DOHH2 (cell line): ENCODE measurements around the gene PTPN7.

ENCODE experiments used
- H3F3A ChIP-seq: fragments of 200-600 bp; sonication (generic), shearing (Covaris generic); 2 replicates; pipeline ENCODE4 v1.6.0; 2016; ENCODE audit warnings: antibody characterized with exemption, mild to moderate bottlenecking; ENCODE audit not compliant: control insufficient read depth, insufficient read depth
- H3K27ac ChIP-seq: fragments of 200-600 bp; sonication (generic); 2 replicates; pipeline ENCODE4 v1.5.1; 2014; ENCODE audit warnings: low read depth, mild to moderate bottlenecking, low read length, moderate library complexity
- H3K27me3 ChIP-seq: fragments of 200-600 bp; sonication (generic); 2 replicates; pipeline ENCODE4 v1.6.1; 2014; ENCODE audit warnings: mild to moderate bottlenecking, low read length, mixed read lengths; ENCODE audit not compliant: control insufficient read depth
- H3K36me3 ChIP-seq: fragments of 200-600 bp; sonication (generic); 2 replicates; pipeline ENCODE4 v1.6.1; 2014; ENCODE audit warnings: mild to moderate bottlenecking, low read length, moderate library complexity, mixed read lengths; ENCODE audit not compliant: control insufficient read depth
- H3K4me1 ChIP-seq: fragments of 200-600 bp; sonication (generic); 2 replicates; pipeline ENCODE4 v1.6.1; 2014; ENCODE audit warnings: mild to moderate bottlenecking, low read length, mixed read lengths; ENCODE audit not compliant: control insufficient read depth
- H3K4me2 ChIP-seq: fragments of 200-600 bp; sonication (generic); 2 replicates; pipeline ENCODE4 v1.6.0; 2014; ENCODE audit warnings: mild to moderate bottlenecking, low read length, moderate library complexity
- H3K4me3 ChIP-seq: fragments of 200-600 bp; sonication (generic); 2 replicates; pipeline ENCODE4 v1.5.1; 2014; ENCODE audit warnings: mild to moderate bottlenecking, low read length, mixed read lengths
- H3K79me2 ChIP-seq: fragments of 200-600 bp; sonication (generic); 2 replicates; pipeline ENCODE4 v1.6.1; 2014; ENCODE audit warnings: mild to moderate bottlenecking, low read length, mixed read lengths; ENCODE audit not compliant: control insufficient read depth
- H3K9me2 ChIP-seq: fragments of 200-600 bp; sonication (generic); replicated peaks from 2 replicates; pipeline ENCODE4 v1.6.1; 2014; ENCODE audit warnings: mild to moderate bottlenecking, low read length, mixed read lengths; ENCODE audit not compliant: control insufficient read depth
- H3K9me3 ChIP-seq: fragments of 200-600 bp; sonication (generic); 2 replicates; pipeline ENCODE4 v1.6.1; 2014; ENCODE audit warnings: antibody characterized with exemption, low read length, mixed read lengths; ENCODE audit not compliant: control insufficient read depth, insufficient read depth
- H4K20me1 ChIP-seq: fragments of 200-600 bp; sonication (generic); 2 replicates; pipeline ENCODE4 v1.6.0; 2014; ENCODE audit warnings: low read depth, mild to moderate bottlenecking, antibody characterized with exemption, low read length, moderate library complexity; ENCODE audit not compliant: control insufficient read depth, insufficient read depth
- CTCF ChIP-seq: fragments of 200-600 bp; sonication (generic); IDR thresholded peaks from one replicate; pipeline ENCODE4 v1.5.1; 2014; ENCODE audit warnings: antibody characterized with exemption, mild to moderate bottlenecking, low read depth, low read length; ENCODE audit not compliant: poor library complexity, severe bottlenecking
- EZH2phosphoT487 ChIP-seq: fragments of 200-600 bp; sonication (generic); IDR thresholded peaks from 2 replicates; pipeline ENCODE4 v1.6.1; 2017; ENCODE audit warnings: borderline replicate concordance, mild to moderate bottlenecking, antibody characterized with exemption, low read length, moderate library complexity, mixed read lengths

Gene PTPN7

GRCh38 chr1:202162418-202163280 is 2.2 kb upstream of the PTPN7 start:
- Histone ChIP-seq H4K20me1 (no peaks in the 10 kb centered on the region), H3K9me3 (no peaks in the 10 kb centered on the region), H3F3A (peaks cover 11% of the 10 kb centered on the region), H3K9me2 (no peaks in the 10 kb centered on the region), H3K36me3 (peaks cover 27% of the 10 kb centered on the region), H3K79me2 (peaks cover 36% of the 10 kb centered on the region), H3K4me2 (peak overlapping the region; percentile 88), H3K4me3 (peak overlapping the region; percentile 80), H3K4me1 (peaks cover 79% of the 10 kb centered on the region), H3K27ac (peak overlapping the region; percentile 92), H3K27me3 (no peaks in the 10 kb centered on the region)
- TF ChIP-seq EZH2phosphoT487 (no peak), CTCF (no peak)

- no peaks in the 10 kb centered on the region for H4K20me1 ChIP-seq
- peak overlapping the region; percentile 92 for H3K27ac ChIP-seq
- H3K4me2 ChIP-seq = peak overlapping the region; percentile 88
- H3K36me3 ChIP-seq = peaks cover 34% of the 10 kb centered on the region
- peaks cover 83% of the 10 kb centered on the region for H3K4me1 ChIP-seq
- no peaks in the 10 kb centered on the region for H3K9me3 ChIP-seq
- peaks cover 13% of the 10 kb centered on the region for H3F3A ChIP-seq
- TF ChIP-seq EZH2phosphoT487 (no peak), CTCF (no peak)
- peak overlapping the region; percentile 80 for H3K4me3 ChIP-seq
- H3K27me3 ChIP-seq = no peaks in the 10 kb centered on the region
- H3K9me2 ChIP-seq = no peaks in the 10 kb centered on the region
- peaks cover 39% of the 10 kb centered on the region for H3K79me2 ChIP-seq
Measured at GRCh38 chr1:202162047-202162417, 1.6 kb upstream of the PTPN7 start.

- no peaks in the 10 kb centered on the region for H3K9me2 ChIP-seq
- no peaks in the 10 kb centered on the region for H3K27me3 ChIP-seq
- peak overlapping the region; percentile 92 for H3K27ac ChIP-seq
- peaks cover 40% of the 10 kb centered on the region for H3K36me3 ChIP-seq
- H3K4me2 ChIP-seq = peak overlapping the region; percentile 88
- peaks cover 39% of the 10 kb centered on the region for H3K79me2 ChIP-seq
- H3F3A ChIP-seq = peaks cover 14% of the 10 kb centered on the region
- no peaks in the 10 kb centered on the region for H3K9me3 ChIP-seq
- H3K4me3 ChIP-seq = peak overlapping the region; percentile 80
- no peaks in the 10 kb centered on the region for H4K20me1 ChIP-seq
- H3K4me1 ChIP-seq = peaks cover 90% of the 10 kb centered on the region
- TF ChIP-seq CTCF = no peak
- TF ChIP-seq EZH2phosphoT487 = no peak
Measured at GRCh38 chr1:202161151-202162046, 997 bp upstream of the PTPN7 start.
